Measurements from ENCODE around the gene KDM4C.

Gene KDM4C

GRCh38 chr9:7164440-7165330 lies 406.9 kb downstream of the KDM4C start:
- H3K4me3 ChIP-seq (ENCODE audit: low read depth, low read length) = no peak overlapping the region
- TF ChIP-seq, protein P1, sequence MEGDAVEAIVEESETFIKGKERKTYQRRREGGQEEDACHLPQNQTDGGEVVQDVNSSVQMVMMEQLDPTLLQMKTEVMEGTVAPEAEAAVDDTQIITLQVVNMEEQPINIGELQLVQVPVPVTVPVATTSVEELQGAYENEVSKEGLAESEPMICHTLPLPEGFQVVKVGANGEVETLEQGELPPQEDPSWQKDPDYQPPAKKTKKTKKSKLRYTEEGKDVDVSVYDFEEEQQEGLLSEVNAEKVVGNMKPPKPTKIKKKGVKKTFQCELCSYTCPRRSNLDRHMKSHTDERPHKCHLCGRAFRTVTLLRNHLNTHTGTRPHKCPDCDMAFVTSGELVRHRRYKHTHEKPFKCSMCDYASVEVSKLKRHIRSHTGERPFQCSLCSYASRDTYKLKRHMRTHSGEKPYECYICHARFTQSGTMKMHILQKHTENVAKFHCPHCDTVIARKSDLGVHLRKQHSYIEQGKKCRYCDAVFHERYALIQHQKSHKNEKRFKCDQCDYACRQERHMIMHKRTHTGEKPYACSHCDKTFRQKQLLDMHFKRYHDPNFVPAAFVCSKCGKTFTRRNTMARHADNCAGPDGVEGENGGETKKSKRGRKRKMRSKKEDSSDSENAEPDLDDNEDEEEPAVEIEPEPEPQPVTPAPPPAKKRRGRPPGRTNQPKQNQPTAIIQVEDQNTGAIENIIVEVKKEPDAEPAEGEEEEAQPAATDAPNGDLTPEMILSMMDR (IDR thresholded peaks at IDR 0.05; ENCODE audit: insufficient read depth, low read depth, low read length, missing control alignments) = no peak
- DNase-seq (ENCODE audit: low read depth) = no peak

- no peak overlapping the region for H3K4me3 ChIP-seq (ENCODE audit: low read depth, low read length)
- TF ChIP-seq, protein P1 (IDR thresholded peaks at IDR 0.05; ENCODE audit: insufficient read depth, low read depth, low read length, missing control alignments) = no peak
Observed at GRCh38 chr9:7165331-7165975, 407.7 kb downstream of the KDM4C start.

DNA sequence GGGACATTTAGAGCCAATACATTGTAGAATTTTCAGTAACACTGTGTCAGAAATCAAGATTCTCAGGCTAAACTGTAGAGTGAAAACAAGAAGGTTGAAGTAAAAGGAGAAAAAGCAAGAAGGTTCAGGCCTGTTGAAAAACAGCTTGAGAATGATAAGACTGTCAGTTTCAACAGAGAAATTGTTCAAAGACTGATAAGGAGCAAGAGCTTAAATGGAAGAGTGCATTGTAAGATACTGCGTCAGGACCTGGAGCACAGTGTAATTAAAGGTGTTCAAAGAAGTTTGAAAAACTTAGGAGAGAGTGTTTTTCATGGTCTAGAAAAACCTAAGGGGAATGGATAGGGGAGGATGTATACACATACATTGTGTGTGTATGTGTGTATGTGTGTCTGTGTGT lies 408.3 kb downstream of the KDM4C start:
- TF ChIP-seq, protein P1 (IDR thresholded peaks at IDR 0.05; ENCODE audit: insufficient read depth, low read depth, low read length, missing control alignments) = no peak
- H3K4me3 ChIP-seq (ENCODE audit: low read depth, low read length) = no peak overlapping the region
- no peak for DNase-seq (ENCODE audit: low read depth)

More at GRCh38 chr9:7165331-7165975, 407.7 kb downstream of the KDM4C start:
- DNase-seq (ENCODE audit: low read depth) = no peak

- TF ChIP-seq, protein P1 (IDR thresholded peaks at IDR 0.05; ENCODE audit: insufficient read depth, low read depth, low read length, missing control alignments) = no peak
- no peak overlapping the region for H3K4me3 ChIP-seq (ENCODE audit: low read depth, low read length)
- DNase-seq (ENCODE audit: low read depth) = no peak
Observed at GRCh38 chr9:7169717-7170389, 412.1 kb downstream of the KDM4C start.

DNA sequence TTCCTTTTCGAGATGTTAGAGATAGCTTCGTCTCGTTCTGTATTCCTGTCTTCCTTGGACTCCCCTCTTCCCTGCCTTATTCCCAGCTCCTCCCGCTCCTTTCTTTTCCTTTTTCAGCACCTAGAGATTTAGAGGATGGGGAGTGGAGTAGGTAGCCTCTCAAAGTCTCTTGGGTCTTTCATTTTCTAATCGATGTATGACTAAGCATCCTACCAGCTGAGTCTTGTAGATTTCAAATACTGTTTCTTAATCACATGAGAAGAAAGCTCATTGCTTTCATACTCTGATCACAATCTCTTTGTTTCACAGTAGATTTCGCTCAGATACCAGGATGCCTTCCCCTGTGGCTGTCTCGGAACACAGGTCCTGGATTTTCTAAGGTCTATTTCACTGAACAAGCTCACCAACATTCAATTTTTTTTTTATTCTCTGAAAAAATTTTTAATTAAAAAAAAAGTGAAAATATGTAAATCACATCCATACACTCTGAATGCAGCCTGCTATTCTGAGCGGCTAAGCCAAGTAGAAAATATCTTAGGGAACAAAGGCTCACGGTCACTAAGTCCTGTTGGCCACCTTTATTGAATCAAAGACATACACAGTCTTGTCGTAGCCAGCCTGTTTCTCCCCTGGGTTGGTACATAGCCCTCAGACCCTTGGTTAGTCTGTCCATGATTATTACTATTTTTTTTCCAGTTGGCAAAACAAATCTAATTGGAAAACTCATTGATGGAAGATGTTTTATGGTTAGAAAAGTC lies 413.8 kb downstream of the KDM4C start:
- no peak for DNase-seq (ENCODE audit: low read depth)
- H3K4me3 ChIP-seq (ENCODE audit: low read depth, low read length) = no peak overlapping the region
- TF ChIP-seq, protein P1 (IDR thresholded peaks at IDR 0.05; ENCODE audit: insufficient read depth, low read depth, low read length, missing control alignments) = no peak
